MCF 10A (cell line): ENCODE data around the gene ELMO3. TPM values are rescaled to one million over a fixed set of nuclear protein-coding genes. Genes with fewer than 3 reads are reported as not detected.

ENCODE experiments used
- BruUV-seq: library from RNA; stranded (reverse); fragments of 400-500 nt; replicated peaks from 2 replicates; lab custom pipeline; 2021; lab: Mats Ljungman, UMichigan
- CTCF ChIA-PET: fragments of 300-600 bp; sonication (Branson Sonifier 250); formaldehyde crosslinking; extraction: SDS; loops from one replicate; lab custom pipeline; 2021; ENCODE audit warnings: antibody characterized with exemption, inconsistent platforms; lab: Yijun Ruan, JAX
- POLR2A ChIA-PET: fragments of 300-600, 350-650 bp; sonication (Branson Sonifier 250); formaldehyde crosslinking; extraction: SDS; loops from one replicate; lab custom pipeline; 2020; ENCODE audit warnings: antibody characterized with exemption, inconsistent platforms; lab: Yijun Ruan, JAX
- DNase-seq: peaks from one replicate; pipeline ENCODE4 v3.0.0-alpha.2; 2018; ENCODE audit not compliant: unreplicated experiment
- H3K27ac Mint-ChIP-seq: one replicate; pipeline ENCODE4 v1.8.0; 2022; ENCODE audit warnings: mild to moderate bottlenecking, low read depth, mixed read lengths; ENCODE audit not compliant: unreplicated experiment
- H3K27me3 Mint-ChIP-seq: one replicate; pipeline ENCODE4 v1.8.0; 2022; ENCODE audit warnings: mixed read lengths; ENCODE audit not compliant: insufficient read depth, unreplicated experiment
- H3K36me3 Mint-ChIP-seq: one replicate; pipeline ENCODE4 v1.8.0; 2022; ENCODE audit warnings: mild to moderate bottlenecking, moderate library complexity, mixed read lengths; ENCODE audit not compliant: insufficient read depth, unreplicated experiment
- H3K4me1 Mint-ChIP-seq: one replicate; pipeline ENCODE4 v1.8.0; 2022; ENCODE audit warnings: mixed read lengths; ENCODE audit not compliant: insufficient read depth, unreplicated experiment
- H3K4me3 Mint-ChIP-seq: one replicate; pipeline ENCODE4 v1.8.0; 2022; ENCODE audit warnings: mild to moderate bottlenecking, moderate library complexity, mixed read lengths; ENCODE audit not compliant: unreplicated experiment
- H3K9me3 Mint-ChIP-seq: one replicate; pipeline ENCODE4 v1.8.0; 2022; ENCODE audit warnings: mixed read lengths; ENCODE audit not compliant: unreplicated experiment
- intact Hi-C: fragments of 100-400 bp; cut with micrococcal nuclease; formaldehyde crosslinking; loops from 2 replicates; pipeline ENCODE4 v1.14.1; 2022
- total RNA-seq: library from RNA; stranded (reverse); gene quantifications from 2 replicates; pipeline ENCODE4 v1.2.3, GENCODE V29; 2022
- TF ChIP-seq, protein P1 (sequence below): fragments of 200-600 bp; IDR thresholded peaks from one replicate; pipeline ENCODE4 v1.8.0; 2022; ENCODE audit warnings: antibody characterized with exemption, mild to moderate bottlenecking; ENCODE audit not compliant: unreplicated experiment

Gene ELMO3
- total RNA-seq, 1 experiment from 2014 or later = 12.0 TPM

DNA sequence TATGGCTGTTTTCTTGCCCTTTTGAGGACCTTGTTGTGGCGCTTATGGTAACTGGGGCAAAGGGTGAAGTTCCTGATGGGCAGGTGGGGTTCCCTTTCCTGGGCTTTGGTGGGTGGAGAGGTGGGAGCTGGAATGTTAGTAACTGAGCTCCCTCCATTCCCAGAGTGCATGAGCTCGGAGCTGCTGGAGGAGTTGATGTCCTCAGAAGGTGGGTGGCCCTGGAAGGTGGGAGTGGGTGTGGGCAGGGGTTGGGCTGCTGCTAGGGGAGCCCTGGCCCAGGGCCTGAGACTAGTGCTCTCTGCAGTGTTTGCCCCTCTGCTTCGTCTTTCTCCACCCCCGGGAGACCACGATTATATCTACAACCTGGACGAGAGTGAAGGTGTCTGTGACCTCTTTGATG, 1.2 kb upstream of the ELMO3 start:
- TF ChIP-seq, protein P1, sequence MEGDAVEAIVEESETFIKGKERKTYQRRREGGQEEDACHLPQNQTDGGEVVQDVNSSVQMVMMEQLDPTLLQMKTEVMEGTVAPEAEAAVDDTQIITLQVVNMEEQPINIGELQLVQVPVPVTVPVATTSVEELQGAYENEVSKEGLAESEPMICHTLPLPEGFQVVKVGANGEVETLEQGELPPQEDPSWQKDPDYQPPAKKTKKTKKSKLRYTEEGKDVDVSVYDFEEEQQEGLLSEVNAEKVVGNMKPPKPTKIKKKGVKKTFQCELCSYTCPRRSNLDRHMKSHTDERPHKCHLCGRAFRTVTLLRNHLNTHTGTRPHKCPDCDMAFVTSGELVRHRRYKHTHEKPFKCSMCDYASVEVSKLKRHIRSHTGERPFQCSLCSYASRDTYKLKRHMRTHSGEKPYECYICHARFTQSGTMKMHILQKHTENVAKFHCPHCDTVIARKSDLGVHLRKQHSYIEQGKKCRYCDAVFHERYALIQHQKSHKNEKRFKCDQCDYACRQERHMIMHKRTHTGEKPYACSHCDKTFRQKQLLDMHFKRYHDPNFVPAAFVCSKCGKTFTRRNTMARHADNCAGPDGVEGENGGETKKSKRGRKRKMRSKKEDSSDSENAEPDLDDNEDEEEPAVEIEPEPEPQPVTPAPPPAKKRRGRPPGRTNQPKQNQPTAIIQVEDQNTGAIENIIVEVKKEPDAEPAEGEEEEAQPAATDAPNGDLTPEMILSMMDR = no peak
- ChIA-PET CTCF (interaction anchor here (0.6 to 3.6 kb wide), 27 partner anchors 8 to 397 kb away, joined by 3 to 29 read pairs (median 4); partner anchors contain the start of genes CES4A, EXOC3L1, NAE1 and TMEM208), POLR2A (interaction anchor here (0.8 to 3.8 kb wide), 19 partner anchors 8 to 219 kb away, joined by 3 to 28 read pairs (median 5); partner anchors contain the start of genes EXOC3L1, FHOD1 and NOL3)
- intact Hi-C loops = loop anchor here (2.0 kb wide), 2 partner anchors 29 to 49 kb away; partner anchors contain the start of genes FHOD1 and TMEM208
- H3K27me3 Mint-ChIP-seq = no peaks in the 10 kb centered on the region
- no peak for DNase-seq
- H3K4me3 Mint-ChIP-seq = no peak overlapping the region
- peaks cover 34% of the 10 kb centered on the region for H3K4me1 Mint-ChIP-seq
- H3K36me3 Mint-ChIP-seq = peaks cover 49% of the 10 kb centered on the region
- H3K27ac Mint-ChIP-seq = peak overlapping the region; percentile 55
- BruUV-seq = no TSS peak
- no peaks in the 10 kb centered on the region for H3K9me3 Mint-ChIP-seq

DNA sequence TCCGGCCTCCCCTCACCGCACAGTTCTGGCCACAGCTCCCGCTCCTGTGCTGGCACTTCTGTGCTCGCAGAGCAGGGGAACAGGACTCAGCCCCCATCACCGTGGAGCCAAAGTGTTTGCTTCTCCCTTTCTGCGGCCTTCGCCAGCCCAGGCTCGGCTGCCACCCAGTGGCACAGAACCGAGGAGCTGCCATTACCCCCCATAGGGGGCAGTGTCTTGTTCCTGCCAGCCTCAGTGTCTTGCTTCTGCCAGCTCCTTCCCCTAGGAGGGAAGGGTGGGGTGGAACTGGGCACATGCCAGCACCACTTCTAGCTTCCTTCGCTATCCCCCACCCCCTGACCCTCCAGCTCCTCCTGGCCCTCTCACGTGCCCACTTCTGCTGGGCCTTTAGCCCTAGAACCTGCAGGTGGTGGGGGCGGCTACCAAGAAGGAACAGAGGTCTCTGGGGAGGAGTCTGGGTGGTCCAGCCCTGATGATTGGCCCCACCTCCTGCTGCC, 645 bp upstream of the ELMO3 start:
- peak overlapping the region; percentile 55 for H3K27ac Mint-ChIP-seq
- peaks cover 49% of the 10 kb centered on the region for H3K36me3 Mint-ChIP-seq
- intact Hi-C loops = loop anchor here (2.0 kb wide), 2 partner anchors 29 to 49 kb away; partner anchors contain the start of genes FHOD1 and TMEM208
- H3K27me3 Mint-ChIP-seq = no peaks in the 10 kb centered on the region
- H3K9me3 Mint-ChIP-seq = no peaks in the 10 kb centered on the region
- TF ChIP-seq, protein P1 = peak; percentile 74
- H3K4me1 Mint-ChIP-seq = peaks cover 34% of the 10 kb centered on the region
- CTCF ChIA-PET = interaction anchor here (0.5 to 3.6 kb wide), 35 partner anchors 9 to 396 kb away, joined by 3 to 29 read pairs (median 4); partner anchors contain the start of genes CES4A, EXOC3L1, MATCAP1 and TMEM208
- peak; percentile 84 for DNase-seq
- POLR2A ChIA-PET = interaction anchor here (0.8 to 3.8 kb wide), 19 partner anchors 9 to 219 kb away, joined by 3 to 28 read pairs (median 5); partner anchors contain the start of genes EXOC3L1, FHOD1, NOL3 and TMEM208
- BruUV-seq = TSS peak; percentile 19
- H3K4me3 Mint-ChIP-seq = peak overlapping the region; percentile 89

DNA sequence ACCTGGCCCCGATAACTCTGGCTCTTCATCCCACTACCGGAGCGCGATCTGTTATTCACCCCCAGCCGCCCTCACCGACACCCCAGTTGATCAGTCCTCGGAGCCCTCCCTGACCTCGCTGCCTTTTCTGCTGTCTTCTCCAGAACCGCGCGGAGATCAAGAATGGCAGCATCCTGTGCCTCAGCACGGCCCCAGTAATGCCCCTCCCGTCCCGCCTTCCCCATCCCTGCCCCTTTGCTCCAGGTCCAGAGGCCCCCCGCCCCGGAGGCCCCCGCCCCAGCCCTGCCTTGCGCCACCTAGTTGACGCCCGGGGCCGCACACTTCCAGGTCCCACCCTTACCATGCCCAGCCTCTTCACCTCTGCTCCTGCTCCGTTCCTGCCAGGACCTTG, 872 bp downstream of the ELMO3 start:
- intact Hi-C loops = loop anchor here (2.0 kb wide), 2 partner anchors 27 to 47 kb away; partner anchors contain the start of genes FHOD1 and TMEM208
- TF ChIP-seq, protein P1 = no peak
- Mint-ChIP-seq H3K4me1 (peaks cover 34% of the 10 kb centered on the region), H3K36me3 (peaks cover 54% of the 10 kb centered on the region), H3K27me3 (no peaks in the 10 kb centered on the region), H3K9me3 (no peaks in the 10 kb centered on the region), H3K27ac (peak overlapping the region; percentile 84), H3K4me3 (peak overlapping the region; percentile 89)
- CTCF ChIA-PET = interaction anchor here (0.6 to 3.6 kb wide), 12 partner anchors 8 to 683 kb away, joined by 3 to 29 read pairs (median 3); partner anchors contain the start of gene TMEM208
- POLR2A ChIA-PET = interaction anchor here (2.3 to 3.8 kb wide), 3 partner anchors 7 to 47 kb away, joined by 9 to 28 read pairs (median 25); partner anchors contain the start of gene FHOD1
- no peak for DNase-seq
- no TSS peak for BruUV-seq

DNA sequence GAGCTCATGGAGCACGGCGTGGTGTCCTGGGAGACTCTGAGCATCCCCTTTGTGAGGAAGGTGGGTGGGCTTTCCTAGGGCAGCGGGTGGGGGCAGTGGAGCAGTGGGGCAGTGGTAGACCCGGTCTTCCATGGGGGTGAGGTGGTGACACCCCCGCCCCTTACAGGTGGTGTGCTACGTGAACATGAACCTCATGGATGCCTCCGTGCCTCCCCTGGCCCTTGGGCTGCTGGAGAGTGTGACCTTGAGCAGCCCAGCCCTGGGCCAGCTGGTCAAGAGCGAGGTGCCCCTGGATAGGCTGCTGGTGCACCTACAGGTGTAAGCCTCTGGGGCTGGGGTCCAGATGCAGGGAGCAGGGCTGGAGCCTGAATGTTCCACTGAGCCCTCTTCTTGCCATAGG, 1.6 kb downstream of the ELMO3 start:
- peaks cover 34% of the 10 kb centered on the region for H3K4me1 Mint-ChIP-seq
- peaks cover 49% of the 10 kb centered on the region for H3K36me3 Mint-ChIP-seq
- POLR2A ChIA-PET = interaction anchor here (3.8 kb wide), 1 partner anchor 46 kb away, joined by 28 read pairs; the partner anchor contains the start of gene FHOD1
- intact Hi-C loops = no loop called here
- TF ChIP-seq, protein P1 = no peak
- H3K27me3 Mint-ChIP-seq = no peaks in the 10 kb centered on the region
- CTCF ChIA-PET = interaction anchor here (0.6 to 1.0 kb wide), 5 partner anchors 9 to 41 kb away, joined by 3 to 4 read pairs (median 3); partner anchors contain the start of gene HSF4
- no peak for DNase-seq
- no peaks in the 10 kb centered on the region for H3K9me3 Mint-ChIP-seq
- no peak overlapping the region for H3K27ac Mint-ChIP-seq
- H3K4me3 Mint-ChIP-seq = peak overlapping the region; percentile 89
- BruUV-seq = no TSS peak
